ENCODE data around the gene MRPL54. TPM values are rescaled to one million over a fixed set of nuclear protein-coding genes. Genes with fewer than 3 reads are reported as not detected.

The MRPL54 gene
- total and polyA plus RNA-seq, 2 experiments from 2014 or later = 42.2 to 86.8 TPM

- H4K20me1 ChIP-seq (ENCODE audit: insufficient read depth, poor library complexity, severe bottlenecking) = peaks cover 19% of the 10 kb centered on the region
- H3K27ac ChIP-seq = peak overlapping the region; percentile 65
- peak overlapping the region; percentile 61 for H3K4me3 ChIP-seq
- 6% methylated on average over 24 of the region's 30 CpGs for WGBS (ENCODE audit: low lambda C conversion rate, missing lambda C conversion rate)
- H3K79me2 ChIP-seq = peaks cover 24% of the 10 kb centered on the region
- no peaks in the 10 kb centered on the region for H3K9me3 ChIP-seq (ENCODE audit: low read depth)
- H3K4me2 ChIP-seq = peak overlapping the region; percentile 79
- peak; percentile 84 for DNase-seq (ENCODE audit: low spot score)
- no peak overlapping the region for H2AFZ ChIP-seq
- H3K9me2 ChIP-seq (replicated peaks; ENCODE audit: insufficient read depth) = no peaks in the 10 kb centered on the region
- no peaks in the 10 kb centered on the region for H3K27me3 ChIP-seq
- no peak for TF ChIP-seq EZH2phosphoT487 (IDR thresholded peaks at IDR 0.05; ENCODE audit: low read depth, severe bottlenecking, unreplicated experiment)
- TF ChIP-seq, protein P1, sequence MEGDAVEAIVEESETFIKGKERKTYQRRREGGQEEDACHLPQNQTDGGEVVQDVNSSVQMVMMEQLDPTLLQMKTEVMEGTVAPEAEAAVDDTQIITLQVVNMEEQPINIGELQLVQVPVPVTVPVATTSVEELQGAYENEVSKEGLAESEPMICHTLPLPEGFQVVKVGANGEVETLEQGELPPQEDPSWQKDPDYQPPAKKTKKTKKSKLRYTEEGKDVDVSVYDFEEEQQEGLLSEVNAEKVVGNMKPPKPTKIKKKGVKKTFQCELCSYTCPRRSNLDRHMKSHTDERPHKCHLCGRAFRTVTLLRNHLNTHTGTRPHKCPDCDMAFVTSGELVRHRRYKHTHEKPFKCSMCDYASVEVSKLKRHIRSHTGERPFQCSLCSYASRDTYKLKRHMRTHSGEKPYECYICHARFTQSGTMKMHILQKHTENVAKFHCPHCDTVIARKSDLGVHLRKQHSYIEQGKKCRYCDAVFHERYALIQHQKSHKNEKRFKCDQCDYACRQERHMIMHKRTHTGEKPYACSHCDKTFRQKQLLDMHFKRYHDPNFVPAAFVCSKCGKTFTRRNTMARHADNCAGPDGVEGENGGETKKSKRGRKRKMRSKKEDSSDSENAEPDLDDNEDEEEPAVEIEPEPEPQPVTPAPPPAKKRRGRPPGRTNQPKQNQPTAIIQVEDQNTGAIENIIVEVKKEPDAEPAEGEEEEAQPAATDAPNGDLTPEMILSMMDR (IDR thresholded peaks at IDR 0.05; ENCODE audit: poor library complexity) = no peak
- TF ChIP-seq EZH2 (IDR thresholded peaks at IDR 0.05; ENCODE audit: borderline replicate concordance) = no peak
- H3K4me1 ChIP-seq (ENCODE audit: insufficient read depth) = peaks cover 9% of the 10 kb centered on the region
- H3K36me3 ChIP-seq (replicated peaks; ENCODE audit: insufficient read depth, low read depth) = no peaks in the 10 kb centered on the region
Measured at GRCh38 chr19:3722443-3723109, 39.9 kb upstream of the MRPL54 start.

DNA sequence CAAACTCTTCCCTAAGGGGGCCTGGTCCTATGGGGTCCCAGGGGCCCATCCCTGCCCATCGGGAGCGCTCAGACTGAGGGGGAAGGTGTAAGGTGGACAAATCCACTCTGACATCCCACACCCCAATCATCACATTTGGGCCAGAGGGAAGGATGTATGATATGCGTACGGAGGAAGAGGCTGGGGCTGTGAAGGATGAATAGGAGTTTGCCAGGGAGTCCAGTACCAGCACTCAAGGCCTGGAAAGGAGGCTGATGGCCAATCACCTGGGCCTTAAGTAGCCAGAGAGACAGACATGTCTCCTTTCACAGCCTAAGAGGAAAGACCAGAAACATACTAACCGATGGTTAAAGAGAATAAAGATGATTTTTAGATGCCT is 39.4 kb upstream of the MRPL54 start:
- H3K79me2 ChIP-seq = peaks cover 26% of the 10 kb centered on the region
- H3K4me2 ChIP-seq = peak overlapping the region; percentile 79
- H3K27me3 ChIP-seq = no peaks in the 10 kb centered on the region
- no peak overlapping the region for H2AFZ ChIP-seq
- DNase-seq (ENCODE audit: low spot score) = no peak
- H4K20me1 ChIP-seq (ENCODE audit: insufficient read depth, poor library complexity, severe bottlenecking) = peaks cover 19% of the 10 kb centered on the region
- H3K4me3 ChIP-seq = no peak overlapping the region
- 61% methylated on average over 5 of the region's 5 CpGs for WGBS (ENCODE audit: low lambda C conversion rate, missing lambda C conversion rate)
- no peaks in the 10 kb centered on the region for H3K9me3 ChIP-seq (ENCODE audit: low read depth)
- peak overlapping the region; percentile 65 for H3K27ac ChIP-seq
- no peaks in the 10 kb centered on the region for H3K36me3 ChIP-seq (replicated peaks; ENCODE audit: insufficient read depth, low read depth)
- TF ChIP-seq EZH2phosphoT487 (IDR thresholded peaks at IDR 0.05; ENCODE audit: low read depth, severe bottlenecking, unreplicated experiment) (no peak), EZH2 (IDR thresholded peaks at IDR 0.05; ENCODE audit: borderline replicate concordance) (no peak)
- TF ChIP-seq, protein P1 (IDR thresholded peaks at IDR 0.05; ENCODE audit: poor library complexity) = no peak
- no peaks in the 10 kb centered on the region for H3K9me2 ChIP-seq (replicated peaks; ENCODE audit: insufficient read depth)
- H3K4me1 ChIP-seq (ENCODE audit: insufficient read depth) = peaks cover 9% of the 10 kb centered on the region

- H3K4me2 ChIP-seq = no peak overlapping the region
- peaks cover 26% of the 10 kb centered on the region for H3K79me2 ChIP-seq
- no peaks in the 10 kb centered on the region for H3K36me3 ChIP-seq (replicated peaks; ENCODE audit: insufficient read depth, low read depth)
- no peak for DNase-seq (ENCODE audit: low spot score)
- no peaks in the 10 kb centered on the region for H3K27me3 ChIP-seq
- WGBS (ENCODE audit: low lambda C conversion rate, missing lambda C conversion rate) = 55% methylated on average over 8 of the region's 8 CpGs
- H3K4me3 ChIP-seq = no peak overlapping the region
- no peaks in the 10 kb centered on the region for H3K9me2 ChIP-seq (replicated peaks; ENCODE audit: insufficient read depth)
- H4K20me1 ChIP-seq (ENCODE audit: insufficient read depth, poor library complexity, severe bottlenecking) = peaks cover 19% of the 10 kb centered on the region
- peaks cover 9% of the 10 kb centered on the region for H3K4me1 ChIP-seq (ENCODE audit: insufficient read depth)
- H2AFZ ChIP-seq = no peak overlapping the region
- no peak for TF ChIP-seq EZH2 (IDR thresholded peaks at IDR 0.05; ENCODE audit: borderline replicate concordance)
- TF ChIP-seq, protein P1 (IDR thresholded peaks at IDR 0.05; ENCODE audit: poor library complexity) = no peak
- no peak overlapping the region for H3K27ac ChIP-seq
- no peaks in the 10 kb centered on the region for H3K9me3 ChIP-seq (ENCODE audit: low read depth)
Measured at GRCh38 chr19:3723883-3724282, 38.6 kb upstream of the MRPL54 start.

Measured in hepatocyte (in vitro differentiated cells).